ENCODE results near the gene ARHGEF40. TPM values are rescaled to one million over a fixed set of nuclear protein-coding genes. Genes with fewer than 3 reads are reported as not detected.

ARHGEF40 gene
- total and polyA plus RNA-seq, 12 donors = 14.2 to 25.2 (median 17.8) TPM

DNA sequence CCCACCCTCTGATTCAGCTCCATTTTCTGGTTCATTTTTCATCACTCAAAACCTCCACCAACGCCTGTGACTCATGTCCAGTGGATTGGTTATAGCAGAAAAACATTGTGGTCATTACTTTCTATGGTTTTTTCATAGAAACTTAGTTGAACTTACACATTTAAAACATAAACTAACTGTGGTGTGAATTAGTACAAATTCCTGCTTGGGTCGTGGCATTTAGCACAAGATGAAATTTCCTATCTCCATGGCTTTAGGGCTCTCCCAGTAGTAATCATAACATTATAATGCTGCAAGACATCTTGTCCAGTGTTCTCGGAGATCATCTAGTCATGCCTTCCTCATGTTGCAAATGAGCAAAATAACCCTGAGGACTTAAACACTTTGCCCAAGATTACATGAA lies 20.8 kb upstream of the ARHGEF40 start:
- intact Hi-C loops (cut with DNase I) = loop anchor here in 1 of 10 donors (10.0 kb wide), 1 partner anchor 194 kb away; no protein-coding TSS in a partner anchor
- WGBS, 2 donors = 82 to 87% methylated on average over 3 of the region's 3 CpGs
- DNase-seq = no peak

DNA sequence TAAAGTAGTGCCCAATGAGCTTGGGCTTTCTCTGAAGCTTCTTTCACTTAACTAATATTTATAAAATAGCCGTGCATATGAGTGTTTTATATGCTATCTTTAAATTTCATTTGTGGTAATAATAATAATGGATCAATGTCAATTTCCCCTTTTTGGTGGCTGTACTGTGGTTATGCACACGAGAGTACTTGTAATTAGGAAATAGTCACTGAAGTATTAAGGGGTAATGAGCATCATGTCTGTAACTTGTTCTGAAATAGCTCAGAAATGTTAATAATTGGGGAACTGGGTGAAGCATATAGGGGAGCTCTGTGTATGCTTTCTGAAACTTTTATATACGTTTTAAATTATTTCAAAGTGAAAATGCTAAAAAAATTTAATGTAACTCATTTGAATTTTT lies 19.5 kb upstream of the ARHGEF40 start:
- no peaks in the 10 kb centered on the region for H3K27me3 ChIP-seq
- WGBS, 2 donors = 87 to 89% methylated on average over 3 of the region's 3 CpGs
- H3K27ac ChIP-seq = no peak overlapping the region
- intact Hi-C loops (cut with DNase I) = loop anchor here in 1 of 10 donors (10.0 kb wide), 1 partner anchor 506 kb away; no protein-coding TSS in a partner anchor
- H3K4me1 ChIP-seq = peaks cover 0 to 12% (median 4%) of the 10 kb centered on the region in 9 donors
- DNase-seq (no peak), ATAC-seq (no peak)
- no peak overlapping the region for H3K4me3 ChIP-seq
- H3K36me3 ChIP-seq = no peaks in the 10 kb centered on the region
- H3K9me3 ChIP-seq = no peaks in the 10 kb centered on the region
- TF ChIP-seq, protein P1, sequence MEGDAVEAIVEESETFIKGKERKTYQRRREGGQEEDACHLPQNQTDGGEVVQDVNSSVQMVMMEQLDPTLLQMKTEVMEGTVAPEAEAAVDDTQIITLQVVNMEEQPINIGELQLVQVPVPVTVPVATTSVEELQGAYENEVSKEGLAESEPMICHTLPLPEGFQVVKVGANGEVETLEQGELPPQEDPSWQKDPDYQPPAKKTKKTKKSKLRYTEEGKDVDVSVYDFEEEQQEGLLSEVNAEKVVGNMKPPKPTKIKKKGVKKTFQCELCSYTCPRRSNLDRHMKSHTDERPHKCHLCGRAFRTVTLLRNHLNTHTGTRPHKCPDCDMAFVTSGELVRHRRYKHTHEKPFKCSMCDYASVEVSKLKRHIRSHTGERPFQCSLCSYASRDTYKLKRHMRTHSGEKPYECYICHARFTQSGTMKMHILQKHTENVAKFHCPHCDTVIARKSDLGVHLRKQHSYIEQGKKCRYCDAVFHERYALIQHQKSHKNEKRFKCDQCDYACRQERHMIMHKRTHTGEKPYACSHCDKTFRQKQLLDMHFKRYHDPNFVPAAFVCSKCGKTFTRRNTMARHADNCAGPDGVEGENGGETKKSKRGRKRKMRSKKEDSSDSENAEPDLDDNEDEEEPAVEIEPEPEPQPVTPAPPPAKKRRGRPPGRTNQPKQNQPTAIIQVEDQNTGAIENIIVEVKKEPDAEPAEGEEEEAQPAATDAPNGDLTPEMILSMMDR (IDR thresholded peaks at IDR 0.05) = no peak

More for the DNA sequence above, 20.8 kb upstream of the ARHGEF40 start:
- ATAC-seq = no peak
- peaks cover 0 to 16% (median 9%) of the 10 kb centered on the region in 9 donors for H3K4me1 ChIP-seq
- TF ChIP-seq, protein P1 (IDR thresholded peaks at IDR 0.05) = no peak
- no peak overlapping the region for H3K4me3 ChIP-seq
- no peaks in the 10 kb centered on the region for H3K36me3 ChIP-seq
- H3K27ac ChIP-seq = no peak overlapping the region
- peaks cover 0 to 7% (median 0%) of the 10 kb centered on the region in 7 donors for H3K27me3 ChIP-seq
- no peaks in the 10 kb centered on the region for H3K9me3 ChIP-seq

DNA sequence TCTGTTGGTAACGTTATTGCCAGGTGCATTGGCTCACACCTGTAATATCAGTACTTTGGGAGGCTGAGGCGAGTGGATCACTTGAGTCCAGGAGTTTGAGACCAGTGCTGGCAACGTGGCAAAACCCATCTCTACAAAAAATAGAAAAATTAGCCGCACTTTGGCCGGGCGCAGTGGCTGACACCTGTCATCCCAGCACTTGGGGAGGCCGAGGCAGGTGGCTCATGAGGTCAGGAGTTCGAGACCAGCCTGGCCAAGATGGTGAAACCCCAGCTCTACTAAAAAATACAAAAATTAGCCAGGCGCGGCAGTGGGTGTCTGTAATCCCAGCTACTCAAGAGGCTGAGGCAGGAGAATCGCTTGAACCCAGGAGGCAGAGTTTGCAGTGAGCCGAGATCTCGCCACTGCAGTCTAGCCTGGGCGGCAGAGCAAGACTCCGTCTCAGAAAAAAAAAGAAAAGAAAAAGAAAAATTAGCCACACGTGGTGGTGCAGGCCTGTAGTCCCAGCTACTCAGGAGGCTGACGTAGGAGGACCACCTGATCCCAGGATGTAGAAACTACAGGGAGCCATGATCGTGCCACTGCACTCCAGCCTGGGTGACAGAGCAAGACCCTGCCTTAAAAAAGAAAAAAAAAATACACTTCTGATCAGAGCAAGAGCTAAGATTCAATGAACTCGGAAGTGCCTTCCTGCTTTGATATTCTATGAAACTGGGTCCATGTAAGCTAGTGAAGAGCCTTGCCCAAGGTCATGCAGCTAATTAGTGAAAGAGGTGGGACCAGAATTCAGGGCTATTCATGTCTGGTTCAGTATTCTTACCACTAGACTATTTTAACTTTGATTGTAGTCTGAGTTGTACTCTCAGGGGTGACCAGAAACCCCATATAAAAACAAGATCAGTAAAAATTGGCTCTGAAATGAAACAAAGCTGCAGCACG lies 16.7 kb upstream of the ARHGEF40 start:
- Histone ChIP-seq H3K27me3 (no peaks in the 10 kb centered on the region), H3K27ac (no peak overlapping the region), H3K4me1 (peaks cover 0 to 16% (median 4%) of the 10 kb centered on the region in 9 donors), H3K36me3 (no peaks in the 10 kb centered on the region), H3K4me3 (no peak overlapping the region), H3K9me3 (no peaks in the 10 kb centered on the region)
- ATAC-seq (no peak), DNase-seq (no peak)
- TF ChIP-seq, protein P1 (IDR thresholded peaks at IDR 0.05) = no peak
- WGBS, 2 donors = 94% methylated on average over 20 of the region's 20 CpGs
- intact Hi-C loops (cut with DNase I) = loop anchor here in 1 of 10 donors (10.0 kb wide), 1 partner anchor 509 kb away; no protein-coding TSS in a partner anchor

DNA sequence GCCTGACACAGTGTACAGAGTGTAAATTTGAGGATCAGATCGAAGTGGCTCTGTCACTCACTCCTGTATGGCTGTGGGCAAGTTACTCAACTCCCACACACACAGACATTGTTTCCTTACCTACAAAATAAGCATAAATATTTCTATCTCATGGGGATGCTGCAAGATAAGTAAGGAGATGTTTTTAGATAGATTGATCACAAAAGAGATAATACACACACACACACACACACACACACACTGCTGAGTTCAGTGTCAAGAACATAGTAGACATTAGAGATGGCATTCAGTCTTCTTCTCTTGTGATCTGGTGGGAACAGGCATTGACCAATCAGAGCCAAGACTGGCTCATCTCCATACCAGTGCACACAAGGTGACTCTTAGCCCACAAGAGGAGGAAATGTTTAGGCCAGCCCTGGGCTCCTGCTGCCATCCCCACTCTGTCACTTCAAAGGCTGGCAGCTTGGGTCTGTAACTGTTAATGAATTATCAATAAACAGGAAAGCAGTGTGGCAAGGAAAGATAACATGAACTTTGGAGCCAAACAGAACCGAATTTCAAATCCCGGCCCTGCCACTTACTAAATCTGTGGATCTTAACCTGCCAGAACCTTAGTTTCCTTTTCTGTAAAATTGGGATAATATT lies 15.9 kb upstream of the ARHGEF40 start:
- Histone ChIP-seq H3K27me3 (no peaks in the 10 kb centered on the region), H3K27ac (no peak overlapping the region), H3K36me3 (no peaks in the 10 kb centered on the region), H3K4me1 (peaks cover 0 to 10% (median 0%) of the 10 kb centered on the region in 9 donors), H3K9me3 (no peaks in the 10 kb centered on the region), H3K4me3 (no peak overlapping the region)
- intact Hi-C loops (cut with DNase I) = loop anchor here in 1 of 10 donors (10.0 kb wide), 1 partner anchor 509 kb away; no protein-coding TSS in a partner anchor
- DNase-seq (no peak), ATAC-seq (peak in 1 of 8 donors; percentile 30)
- 74 to 83% methylated on average over 3 of the region's 3 CpGs for WGBS, 2 donors
- TF ChIP-seq, protein P1 (IDR thresholded peaks at IDR 0.05) = no peak
